Forelimb muscle (tissue), 1 donor: ENCODE data around the gene GATD1. TPM values are rescaled to one million over a fixed set of nuclear protein-coding genes. Genes with fewer than 3 reads are reported as not detected.

Experiments
- DNase-seq: peaks from one replicate; pipeline ENCODE4 v3.0.0-alpha.2; 2013; ENCODE audit warnings: low read depth
- polyA plus RNA-seq: library from polyadenylated mRNA; unstranded; fragments of 120-200 nt; gene quantifications from one replicate; pipeline ENCODE4 v1.2.1, GENCODE V29; 2013; ENCODE audit not compliant: insufficient read length

Gene GATD1, protein sequence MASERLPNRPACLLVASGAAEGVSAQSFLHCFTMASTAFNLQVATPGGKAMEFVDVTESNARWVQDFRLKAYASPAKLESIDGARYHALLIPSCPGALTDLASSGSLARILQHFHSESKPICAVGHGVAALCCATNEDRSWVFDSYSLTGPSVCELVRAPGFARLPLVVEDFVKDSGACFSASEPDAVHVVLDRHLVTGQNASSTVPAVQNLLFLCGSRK
- polyA plus RNA-seq, result 40.5 TPM

DNA sequence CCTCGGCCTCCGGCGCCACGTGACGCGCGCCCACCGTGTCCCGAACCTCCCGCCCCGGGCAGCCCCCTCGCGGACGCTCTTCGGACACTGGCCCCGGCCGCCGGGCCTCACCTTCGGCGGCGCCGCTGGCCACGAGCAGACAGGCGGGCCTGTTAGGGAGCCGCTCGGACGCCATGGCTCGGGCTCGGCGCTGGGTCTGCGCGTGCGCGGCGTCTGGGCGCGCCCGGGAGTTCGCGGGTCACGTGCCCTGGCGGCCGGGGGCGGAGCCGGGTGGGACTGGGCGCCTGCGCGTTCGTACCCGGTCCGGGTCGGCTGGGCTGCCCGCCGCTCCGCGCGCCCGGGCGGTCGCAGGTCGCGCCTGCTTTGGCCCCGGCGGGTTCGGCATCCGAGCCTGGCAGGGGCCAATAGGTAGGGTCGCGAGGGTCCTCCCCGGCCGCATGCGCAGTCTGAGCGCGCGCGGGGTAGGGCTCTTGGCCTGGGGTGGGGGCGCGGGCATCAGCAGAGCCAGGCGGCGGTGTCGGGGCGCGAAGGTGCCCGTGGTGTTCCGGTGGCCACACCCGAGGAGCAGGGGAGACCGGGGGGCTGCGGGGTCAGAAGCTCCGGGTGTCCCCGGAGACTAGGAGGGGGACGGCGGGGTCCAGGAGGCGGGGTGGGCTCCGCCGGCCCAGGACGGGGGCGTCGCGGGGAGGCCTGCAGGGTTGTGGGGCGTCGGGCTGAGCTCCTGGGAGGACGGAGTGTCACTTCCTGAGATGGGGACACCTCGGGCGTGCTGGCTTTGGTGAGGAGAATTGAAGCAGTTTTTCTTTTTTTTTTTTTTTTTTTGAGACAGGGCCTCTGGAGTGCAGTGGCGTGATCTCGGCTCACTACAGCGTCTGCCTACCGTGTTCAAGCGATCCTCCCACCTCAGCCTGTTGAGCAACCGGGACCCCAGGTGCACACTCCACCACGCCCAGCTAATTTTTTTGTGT, at the start of gene GATD1:
GATD1 (minus strand) TSS at position 200 of the 968 bp plus-strand sequence; CDS start at position 175, 25 bp downstream.
- DNase-seq, result no peak

DNA sequence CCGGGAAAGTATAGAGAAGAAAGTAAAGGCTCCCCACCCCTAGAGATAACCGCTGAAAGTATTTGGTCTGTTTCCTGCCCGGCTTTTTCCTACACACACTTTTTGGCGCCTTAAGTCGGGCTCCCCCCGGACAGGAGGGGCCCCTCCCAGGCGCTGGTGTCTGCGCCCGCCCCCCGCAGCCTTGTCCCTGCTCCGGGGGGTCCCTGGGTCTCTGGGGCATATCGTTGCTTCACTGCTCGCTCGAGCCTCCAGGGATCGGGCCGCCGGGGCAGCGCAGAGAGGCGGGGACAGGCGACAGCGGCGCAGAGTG, 49.5 kb upstream of the GATD1 start:
- no peak for DNase-seq

DNA sequence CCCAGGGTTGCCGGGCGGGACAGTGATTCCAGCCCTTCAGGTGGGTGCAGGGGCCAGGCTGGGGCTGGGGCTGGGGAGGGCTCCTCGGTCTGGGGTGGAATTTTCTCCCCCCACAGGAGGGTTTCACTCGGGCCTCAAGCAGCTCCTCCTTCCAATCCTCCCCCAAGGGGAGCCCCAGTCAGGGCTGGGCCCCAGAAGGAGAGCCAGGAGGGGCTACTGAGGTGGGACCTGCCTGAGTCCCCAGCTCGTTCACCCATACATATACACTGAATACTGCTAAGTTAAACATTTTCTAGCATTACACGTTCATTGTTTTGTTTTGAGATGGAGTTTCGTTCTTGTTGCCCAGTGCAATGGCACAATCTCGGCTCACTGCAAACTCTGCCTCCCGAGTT, 48.9 kb upstream of the GATD1 start:
- DNase-seq, result no peak

DNA sequence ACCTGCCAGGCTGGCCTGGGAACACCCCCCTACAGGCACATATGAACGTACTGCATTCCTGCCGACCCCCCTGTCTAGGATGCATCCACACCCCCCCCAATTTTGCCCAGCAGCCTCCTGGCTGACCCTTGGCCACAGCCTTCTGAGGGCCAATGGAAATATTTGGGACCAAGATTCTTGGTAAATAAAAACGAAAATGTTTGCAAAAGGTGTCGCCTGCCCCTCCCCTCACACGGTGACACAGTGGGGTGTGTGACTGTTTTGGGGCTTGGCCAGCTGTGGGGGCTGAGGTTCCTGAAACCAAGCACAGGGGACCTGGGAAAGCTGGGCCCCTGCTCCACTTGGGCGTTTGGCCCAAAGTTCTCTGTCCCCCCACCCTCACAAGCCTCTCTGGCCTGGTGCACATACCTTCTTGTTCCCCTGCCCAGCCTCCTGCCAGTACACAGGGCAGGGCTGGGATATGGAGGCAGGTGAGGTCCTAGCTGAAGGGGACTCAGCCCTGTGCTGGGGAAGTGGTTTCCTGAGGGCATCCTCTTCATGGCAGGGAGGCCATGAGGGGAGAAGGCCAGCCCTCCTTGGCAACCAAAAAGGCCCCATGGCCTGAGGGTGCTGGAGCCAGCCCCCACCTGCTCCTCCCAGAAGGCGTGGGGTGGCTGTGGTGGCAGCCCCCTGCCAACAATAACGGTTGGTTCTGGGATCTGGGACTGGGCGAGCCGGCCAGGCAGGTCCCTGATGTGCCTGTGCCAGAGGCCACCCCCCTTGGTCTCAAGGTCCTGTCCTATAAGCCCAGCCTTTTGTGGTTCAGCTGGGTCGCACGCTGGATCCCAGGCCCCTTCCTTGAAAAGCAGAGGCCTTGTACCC, 48.3 kb upstream of the GATD1 start:
- no peak for DNase-seq

DNA sequence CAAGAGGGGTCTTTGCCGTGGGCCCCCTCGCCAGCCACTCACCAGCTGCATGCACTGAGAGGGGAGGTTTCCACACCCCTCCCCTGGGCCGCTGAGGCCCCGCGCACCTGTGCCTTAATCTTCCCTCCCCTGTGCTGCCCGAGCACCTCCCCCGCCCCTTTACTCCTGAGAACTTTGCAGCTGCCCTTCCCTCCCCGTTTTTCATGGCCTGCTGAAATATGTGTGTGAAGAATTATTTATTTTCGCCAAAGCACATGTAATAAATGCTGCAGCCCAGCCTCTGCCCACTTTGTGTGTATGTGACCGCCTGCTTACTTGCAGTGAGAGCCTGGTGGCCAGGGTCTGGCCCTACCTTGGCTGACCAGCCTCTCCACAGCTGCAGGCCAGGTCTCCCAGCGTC, 47.7 kb upstream of the GATD1 start:
- DNase-seq, result no peak

DNA sequence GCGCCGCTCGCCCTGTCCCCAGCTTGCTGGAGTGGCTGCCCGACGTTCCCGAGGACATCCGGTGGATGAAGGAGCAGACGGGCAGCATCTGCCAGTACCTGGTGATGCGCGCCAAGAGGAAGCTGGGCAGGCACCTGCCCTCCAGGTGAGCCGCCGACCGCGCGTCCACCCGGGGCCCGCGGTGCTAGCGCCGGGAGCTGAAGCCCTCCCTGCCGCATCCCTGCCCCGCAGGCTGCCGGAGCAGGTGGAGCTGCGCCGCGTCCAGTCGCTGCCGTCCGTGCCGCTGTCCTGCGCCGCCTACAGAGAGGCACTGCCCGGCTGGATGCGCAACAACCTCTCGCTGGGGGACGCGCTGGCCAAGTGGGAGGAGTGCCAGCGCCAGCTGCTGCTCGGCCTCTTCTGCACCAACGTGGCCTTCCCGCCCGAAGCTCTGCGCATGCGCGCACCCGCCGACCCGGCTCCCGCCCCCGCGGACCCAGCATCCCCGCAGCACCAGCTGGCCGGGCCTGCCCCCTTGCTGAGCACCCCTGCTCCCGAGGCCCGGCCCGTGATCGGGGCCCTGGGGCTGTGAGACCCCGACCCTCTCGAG, 47.1 kb upstream of the GATD1 start:
- no peak for DNase-seq

DNA sequence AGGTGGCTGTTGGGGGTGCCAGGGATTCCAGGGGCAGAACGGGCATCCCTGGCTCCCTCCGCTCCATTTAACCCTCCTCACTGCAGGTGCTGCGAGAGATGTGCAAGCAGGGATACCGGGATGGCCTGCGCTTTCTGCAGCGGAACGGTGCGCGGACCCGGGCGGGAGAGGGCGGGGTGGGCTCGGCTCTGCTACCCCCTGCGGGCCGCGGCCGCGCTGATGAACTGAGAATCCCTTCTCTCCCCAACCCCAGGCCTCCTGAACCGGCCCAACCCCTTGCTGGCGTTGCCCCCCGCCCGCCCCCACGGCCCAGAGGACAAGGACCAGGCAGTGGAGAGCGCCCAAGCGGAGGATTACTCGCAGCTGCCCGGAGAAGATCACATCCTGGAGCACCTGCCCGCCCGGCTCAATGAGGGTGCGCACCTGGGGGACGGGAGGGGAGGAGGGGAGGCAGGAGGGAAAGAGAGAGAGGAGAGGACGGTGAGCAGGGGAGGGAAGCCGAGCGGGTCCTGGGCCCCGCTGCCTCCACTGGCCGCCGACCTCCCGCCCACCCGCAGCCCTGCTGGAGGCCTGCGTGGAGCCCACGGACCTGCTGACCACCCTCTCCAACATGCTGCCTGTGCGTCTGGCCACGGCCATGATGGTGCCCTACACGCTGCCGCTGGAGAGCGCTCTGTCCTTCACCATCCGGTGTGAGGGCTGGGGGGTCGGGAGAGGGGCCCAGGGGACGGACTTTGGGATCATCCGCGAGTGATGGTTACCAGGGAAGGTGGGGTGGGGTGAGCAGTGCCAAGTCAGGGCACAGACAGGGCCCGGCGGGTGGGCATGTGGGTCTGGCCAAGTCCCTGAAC, 46.4 kb upstream of the GATD1 start:
- no peak for DNase-seq

DNA sequence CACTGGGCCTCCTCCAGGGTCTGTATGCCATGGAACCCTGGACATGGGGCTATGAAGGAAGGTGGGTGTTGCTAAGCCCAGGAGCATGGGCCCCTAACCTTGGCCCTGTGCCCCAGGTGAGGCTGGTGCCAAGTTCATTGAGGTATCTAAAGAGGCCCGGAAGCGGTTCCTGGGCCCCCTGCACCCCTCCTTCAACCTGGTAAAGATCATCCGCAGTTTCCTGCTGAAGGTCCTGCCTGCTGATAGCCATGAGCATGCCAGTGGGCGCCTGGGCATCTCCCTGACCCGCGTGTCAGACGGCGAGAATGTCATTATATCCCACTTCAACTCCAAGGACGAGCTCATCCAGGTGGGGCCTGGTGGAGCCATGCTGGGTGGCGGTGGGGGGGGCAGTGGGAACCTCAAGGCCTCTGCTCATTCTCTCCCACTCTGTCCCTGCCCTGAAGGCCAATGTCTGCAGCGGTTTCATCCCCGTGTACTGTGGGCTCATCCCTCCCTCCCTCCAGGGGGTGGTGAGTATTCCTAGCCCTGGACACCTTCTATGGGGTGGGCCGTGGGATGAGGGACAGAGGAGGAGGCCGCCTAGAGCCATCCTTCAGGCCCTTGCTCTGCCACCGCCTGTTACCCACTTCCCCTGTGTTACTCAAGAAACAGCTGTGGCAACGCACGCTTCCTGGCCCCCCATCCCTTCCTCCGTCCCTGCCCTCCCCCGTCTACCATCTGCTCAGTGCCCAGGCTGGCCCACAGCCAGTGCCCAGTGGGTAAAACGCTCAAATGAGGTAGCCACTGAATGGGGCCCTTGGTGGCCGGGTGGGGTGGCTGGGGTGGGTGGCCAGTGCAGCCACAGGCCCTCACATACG, 44.5 kb upstream of the GATD1 start:
- no peak for DNase-seq

DNA sequence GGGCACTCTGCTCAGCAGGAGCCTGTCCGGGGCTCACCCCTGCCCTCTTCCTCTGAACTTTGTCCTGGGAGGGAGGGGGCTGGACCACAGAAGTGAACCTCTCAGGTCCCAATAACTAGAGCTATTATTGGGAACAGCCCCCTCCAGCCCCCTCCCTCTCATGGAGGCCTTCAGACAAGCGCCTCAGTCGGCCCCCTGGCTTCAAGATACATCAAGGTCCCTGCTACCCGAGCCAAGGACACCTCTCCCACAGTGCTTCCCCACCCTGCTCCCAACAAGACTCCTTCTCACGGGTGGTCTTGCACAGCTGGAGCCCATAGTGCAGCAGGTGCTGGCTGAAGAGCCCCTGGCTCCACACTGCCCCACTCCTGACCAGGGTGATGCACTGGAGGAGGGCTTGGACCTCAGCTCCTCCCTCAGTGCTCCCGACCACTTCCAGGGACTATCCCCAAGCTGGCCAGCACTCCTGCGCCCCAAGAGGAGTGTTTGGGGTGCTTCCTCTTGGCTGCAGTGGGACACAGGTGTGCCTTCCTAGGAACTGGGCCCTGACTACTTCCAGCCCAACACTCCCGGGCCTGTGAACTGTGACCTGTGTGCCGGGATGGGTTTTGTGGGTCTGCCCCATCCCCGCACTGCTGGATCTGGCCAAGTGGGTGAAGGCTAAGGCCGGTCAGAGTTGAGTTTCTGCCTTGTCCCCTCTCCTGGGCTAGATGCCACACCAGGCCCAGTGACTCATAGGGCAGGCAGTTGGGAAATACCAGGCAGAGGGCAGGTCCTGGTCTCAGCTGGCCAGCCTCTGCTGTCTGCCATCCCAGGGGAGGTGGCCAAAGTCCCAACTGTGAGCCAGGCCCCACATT, 43.6 kb upstream of the GATD1 start:
- no peak for DNase-seq

DNA sequence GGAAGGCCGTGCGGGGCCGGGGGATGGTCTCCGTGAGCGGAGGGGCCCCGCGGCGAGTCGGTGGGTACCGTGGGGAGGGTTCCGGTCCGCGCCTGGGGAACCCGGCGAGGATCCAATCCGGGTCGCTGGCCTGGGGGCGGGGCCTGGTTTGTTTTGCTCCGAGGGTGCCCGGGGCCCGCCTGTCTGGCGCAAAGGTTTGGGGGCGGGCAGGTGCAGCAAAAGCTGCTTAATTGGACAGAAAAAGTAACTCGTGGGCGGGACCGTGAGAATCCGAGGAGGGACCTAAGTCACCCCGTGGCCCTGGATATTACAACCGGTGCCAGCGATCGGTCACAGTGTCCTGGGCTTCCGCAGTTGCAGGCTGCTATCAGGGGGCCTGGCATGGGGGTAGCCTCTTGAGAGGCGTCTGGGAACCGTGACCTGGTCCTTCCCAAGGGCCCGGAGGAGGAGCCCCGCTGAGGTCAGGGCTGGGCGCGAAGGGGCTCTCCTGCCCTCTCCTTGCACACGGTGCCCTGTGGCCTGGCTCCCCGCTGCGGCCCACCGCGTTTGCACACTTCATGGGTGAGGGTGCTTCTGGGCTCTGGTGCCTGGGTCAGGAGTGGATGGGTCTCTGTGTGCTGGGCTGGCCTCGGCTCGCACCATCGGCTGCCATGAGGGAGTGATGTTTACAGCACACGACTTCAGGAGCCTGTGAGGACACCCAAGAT, 42.8 kb upstream of the GATD1 start:
- DNase-seq, result no peak

DNA sequence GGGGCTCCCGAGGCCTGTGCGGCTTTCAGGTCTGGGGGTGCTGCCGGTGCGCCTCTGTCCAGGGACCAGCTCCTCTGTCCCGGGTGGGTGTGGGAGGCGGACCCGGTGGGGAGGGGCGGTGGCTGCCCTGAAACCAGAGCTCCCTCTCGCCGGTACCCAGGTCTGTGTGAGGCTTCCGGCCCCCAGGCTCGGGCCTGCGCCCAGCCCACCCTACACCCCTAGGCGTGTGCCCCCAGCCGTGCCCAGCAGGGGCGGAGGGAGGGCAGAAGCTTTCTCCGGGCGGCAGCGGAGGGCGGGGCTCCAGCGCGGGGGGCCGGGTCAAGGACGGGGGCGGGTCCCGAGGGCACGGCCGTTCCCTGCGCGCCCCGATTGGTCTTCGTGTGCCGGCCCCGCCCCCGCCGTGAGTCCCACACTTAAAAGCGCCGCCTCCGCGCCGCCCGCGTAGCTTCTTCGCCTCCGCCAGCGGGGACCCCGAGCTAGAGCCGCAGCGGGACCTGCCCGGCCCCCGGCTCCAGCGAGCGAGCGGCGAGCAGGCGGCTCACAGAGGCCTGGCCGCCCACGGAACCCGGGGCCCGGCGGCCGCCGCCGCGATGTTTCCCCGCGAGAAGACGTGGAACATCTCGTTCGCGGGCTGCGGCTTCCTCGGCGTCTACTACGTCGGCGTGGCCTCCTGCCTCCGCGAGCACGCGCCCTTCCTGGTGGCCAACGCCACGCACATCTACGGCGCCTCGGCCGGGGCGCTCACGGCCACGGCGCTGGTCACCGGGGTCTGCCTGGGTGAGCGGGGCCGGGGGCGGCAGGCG, 42.0 kb upstream of the GATD1 start:
- DNase-seq, result no peak

DNA sequence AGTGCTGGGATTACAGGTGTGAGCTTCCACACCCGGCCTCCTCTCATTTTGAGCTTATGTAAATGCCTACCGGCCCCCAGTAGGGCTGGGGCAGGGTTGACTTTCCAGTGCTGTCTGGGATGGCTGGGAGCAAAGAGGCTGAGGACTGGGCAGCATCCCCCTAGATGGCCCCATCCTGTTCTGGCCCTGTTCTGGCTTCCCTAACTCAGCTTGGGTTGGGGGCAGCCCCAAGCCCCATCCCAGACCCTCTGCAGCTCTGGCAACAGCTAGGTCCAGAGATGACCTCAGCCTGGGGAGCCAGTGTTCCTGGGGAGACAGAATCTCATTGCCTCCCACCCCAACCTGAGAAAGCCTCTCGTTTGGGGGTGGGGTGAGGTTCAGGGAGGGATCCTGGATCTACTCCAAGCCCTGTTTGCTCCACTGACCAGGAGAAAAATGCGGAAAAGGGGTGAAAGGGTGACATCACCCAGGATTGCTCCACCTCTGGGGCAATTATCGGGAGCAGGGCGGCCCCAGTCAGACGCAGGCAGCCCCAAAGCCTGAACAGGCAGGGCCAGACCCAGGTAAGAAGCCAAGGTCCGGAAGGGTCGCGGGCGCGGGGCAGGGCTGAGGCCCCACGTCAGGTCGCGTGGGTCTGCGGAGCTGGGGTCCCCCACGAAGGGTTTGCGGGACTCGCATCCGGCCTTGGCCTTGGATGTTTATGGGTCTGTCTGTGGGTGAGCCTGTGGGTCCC, 41.3 kb upstream of the GATD1 start, which contains the start of gene PNPLA2:
PNPLA2 (plus strand) TSS at position 519 of the 733 bp plus-strand sequence. CDS start 805 bp downstream, outside the sequence.
- no peak for DNase-seq

DNA sequence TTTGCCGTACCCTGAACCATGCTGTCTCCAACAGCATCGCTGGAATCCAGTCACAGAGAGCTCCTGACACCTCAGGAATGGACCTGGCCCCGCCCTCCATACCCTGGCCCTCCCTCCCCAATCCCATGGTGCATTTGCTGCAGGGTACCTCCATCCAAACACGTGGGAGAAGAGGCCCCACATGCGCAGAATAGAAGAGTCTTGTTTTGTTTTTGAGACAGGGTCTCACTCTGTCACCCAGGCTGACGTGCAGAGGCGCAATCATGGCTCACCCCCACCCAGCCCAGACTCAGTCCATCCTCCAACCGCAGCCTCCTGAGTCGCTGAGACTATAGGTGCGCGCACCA, 39.1 kb upstream of the GATD1 start:
- DNase-seq, result no peak

DNA sequence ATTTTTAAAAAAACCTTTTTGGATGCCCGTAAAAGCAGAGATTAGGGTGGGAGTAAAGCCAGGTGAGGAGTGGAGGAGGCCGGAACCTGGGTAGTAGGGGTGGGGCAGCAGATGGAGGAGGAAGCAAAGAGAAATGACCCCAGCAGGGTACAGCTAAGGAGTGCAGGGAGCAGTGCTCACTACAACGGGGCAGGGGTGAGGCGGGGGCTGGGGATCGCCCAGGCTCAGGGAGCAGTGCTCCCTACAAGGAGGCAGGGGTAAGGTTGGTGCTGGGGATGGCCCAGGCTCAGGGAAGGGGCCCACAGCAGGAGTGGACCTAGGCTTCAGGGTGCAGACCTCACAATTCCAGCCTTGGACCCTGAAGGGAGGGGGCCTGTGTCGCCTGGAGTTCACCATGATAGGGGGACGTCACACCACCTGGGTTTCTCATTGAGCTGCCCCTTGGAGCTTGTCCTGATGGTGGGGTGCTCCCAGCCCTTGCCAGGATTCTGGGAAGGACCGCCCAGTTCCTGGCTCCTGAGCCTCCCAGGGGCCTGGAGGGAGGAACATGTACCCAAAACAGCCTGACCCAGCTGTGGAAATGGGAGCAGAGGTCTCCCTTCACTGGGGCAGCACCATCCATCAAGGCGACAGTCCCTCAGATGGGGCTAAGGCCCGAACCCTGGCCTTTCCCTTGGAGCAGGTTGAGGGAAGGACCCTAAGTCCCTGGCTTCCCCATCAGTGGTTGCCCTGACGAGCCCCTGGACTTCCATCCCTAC, 38.6 kb upstream of the GATD1 start:
- DNase-seq, result no peak

DNA sequence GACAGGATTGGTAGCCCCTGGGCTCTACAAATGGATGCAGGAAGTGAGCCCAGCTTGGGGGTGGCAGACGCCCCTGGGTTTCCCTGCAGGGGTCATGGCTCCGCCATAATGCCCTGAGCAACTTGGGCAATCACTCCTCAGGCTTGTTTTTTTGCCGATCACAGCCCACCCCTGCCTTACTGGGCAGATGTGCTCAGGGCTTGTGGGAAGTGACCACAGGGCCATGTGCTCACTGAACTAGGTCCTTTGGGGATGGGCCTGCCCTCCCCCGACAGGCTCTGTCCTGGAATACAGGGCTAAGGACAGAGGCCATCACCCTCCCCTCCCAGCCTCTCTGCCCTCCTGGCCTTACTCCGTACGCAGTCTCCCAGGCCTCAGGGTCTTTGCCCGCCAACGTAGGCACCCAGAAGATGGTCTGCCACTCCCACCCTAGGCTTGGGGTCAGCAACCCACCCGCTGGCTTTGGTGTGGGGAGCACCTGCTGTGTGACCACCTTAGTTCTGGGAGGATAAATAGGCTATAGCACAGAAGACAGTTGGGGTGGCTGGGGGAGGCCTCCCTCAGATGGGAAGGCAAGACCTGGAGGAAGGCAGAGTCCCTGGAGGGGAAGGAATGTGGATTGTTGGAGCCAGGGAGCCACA, 36.3 kb upstream of the GATD1 start:
- DNase-seq, result no peak

DNA sequence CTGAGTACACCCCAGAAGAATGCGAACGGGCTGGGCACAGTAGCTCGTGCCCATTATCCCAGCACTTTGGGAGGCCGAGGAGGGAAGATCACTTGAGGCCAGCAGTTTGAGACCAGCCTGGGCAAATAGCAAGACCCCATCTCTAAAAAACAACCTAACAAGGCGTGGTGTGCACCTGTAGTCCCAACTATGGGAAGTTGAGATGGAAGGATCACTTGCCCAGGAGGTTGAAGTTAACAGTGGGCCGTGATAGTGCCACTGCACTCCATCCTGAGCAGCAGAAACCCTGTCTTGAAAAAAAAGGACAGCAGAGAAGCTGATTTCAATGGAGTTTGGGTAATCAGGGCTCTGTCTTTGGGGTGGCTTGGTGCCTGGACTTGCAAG, 35.8 kb upstream of the GATD1 start:
- DNase-seq, result no peak
